Activated CD4-positive, alpha-beta T cell treated with anti-CD3 and anti-CD28 coated beads, Interleukin-2, Interleukin-4, amounts not matched to agents 100 ng/mL and 50 ng/mL, durations not matched to agents 16 hours and 8 hours (primary cell): Measurements from ENCODE around the gene SBNO2.

ENCODE experiments used
- DNase-seq: peaks from one replicate; pipeline ENCODE4 v3.0.0-alpha.2; 2020; ENCODE audit warnings: low spot score

SBNO2 gene

DNA sequence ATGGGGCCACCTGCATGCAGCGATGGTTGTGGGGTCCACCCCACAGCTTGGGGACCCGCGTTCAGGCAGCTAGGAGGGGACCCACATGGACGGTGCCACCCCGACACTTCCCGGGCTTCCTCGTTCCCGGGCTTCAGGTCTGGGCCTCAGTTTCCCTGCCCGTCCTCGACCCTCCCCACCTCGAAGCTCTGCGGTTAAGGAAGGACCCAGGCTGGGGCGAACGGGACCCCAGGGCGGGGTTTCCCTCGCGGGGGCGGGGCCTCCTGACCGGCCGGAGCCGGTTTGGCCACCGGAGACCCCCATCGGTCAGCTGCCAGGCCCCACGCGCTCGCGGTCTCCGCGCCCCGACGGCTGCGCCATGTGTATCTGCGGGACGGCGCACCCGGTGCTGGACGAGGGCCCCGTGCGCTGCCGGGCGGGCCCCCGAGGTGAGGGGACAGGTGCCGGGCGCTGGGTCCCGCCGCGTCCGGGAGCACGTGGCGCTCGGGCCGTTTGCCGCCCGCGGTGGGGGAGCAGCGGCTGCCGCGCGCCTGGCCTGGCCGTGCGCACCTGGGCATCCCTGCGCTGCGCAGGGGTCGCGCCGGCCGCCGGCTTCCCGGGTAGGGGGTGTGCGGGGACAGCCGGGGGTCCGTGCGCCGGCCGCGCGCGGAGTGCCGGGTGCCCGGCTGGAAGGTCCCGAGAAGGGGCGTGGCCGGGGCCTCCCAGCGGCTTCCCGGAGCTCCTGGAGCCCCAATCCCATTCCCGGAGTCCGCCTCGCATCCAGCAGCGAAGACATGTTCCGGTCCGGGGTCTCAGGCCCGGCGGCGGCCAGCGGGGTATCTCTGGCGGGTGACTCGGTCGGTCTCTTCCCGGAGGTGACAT lies 102.9 kb downstream of the SBNO2 start:
- no peak for DNase-seq

DNA sequence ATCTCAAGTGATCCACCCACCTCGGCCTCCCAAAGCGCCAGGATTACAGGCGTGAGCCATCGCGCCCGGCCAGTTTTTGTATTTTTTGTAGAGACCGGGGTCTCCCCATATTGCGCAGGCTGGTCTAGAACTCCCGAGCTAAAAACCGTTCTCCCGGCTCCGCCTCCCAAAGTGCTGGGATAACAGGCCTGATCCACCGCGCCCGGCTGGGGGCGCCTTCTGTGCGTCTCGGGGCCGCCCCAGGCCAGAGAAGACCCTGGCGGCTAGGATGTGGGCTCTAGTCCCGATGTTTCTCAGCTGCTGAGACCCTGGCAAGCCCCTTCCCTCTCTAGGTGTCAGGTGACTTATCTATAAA lies 103.5 kb downstream of the SBNO2 start:
- DNase-seq: no peak

DNA sequence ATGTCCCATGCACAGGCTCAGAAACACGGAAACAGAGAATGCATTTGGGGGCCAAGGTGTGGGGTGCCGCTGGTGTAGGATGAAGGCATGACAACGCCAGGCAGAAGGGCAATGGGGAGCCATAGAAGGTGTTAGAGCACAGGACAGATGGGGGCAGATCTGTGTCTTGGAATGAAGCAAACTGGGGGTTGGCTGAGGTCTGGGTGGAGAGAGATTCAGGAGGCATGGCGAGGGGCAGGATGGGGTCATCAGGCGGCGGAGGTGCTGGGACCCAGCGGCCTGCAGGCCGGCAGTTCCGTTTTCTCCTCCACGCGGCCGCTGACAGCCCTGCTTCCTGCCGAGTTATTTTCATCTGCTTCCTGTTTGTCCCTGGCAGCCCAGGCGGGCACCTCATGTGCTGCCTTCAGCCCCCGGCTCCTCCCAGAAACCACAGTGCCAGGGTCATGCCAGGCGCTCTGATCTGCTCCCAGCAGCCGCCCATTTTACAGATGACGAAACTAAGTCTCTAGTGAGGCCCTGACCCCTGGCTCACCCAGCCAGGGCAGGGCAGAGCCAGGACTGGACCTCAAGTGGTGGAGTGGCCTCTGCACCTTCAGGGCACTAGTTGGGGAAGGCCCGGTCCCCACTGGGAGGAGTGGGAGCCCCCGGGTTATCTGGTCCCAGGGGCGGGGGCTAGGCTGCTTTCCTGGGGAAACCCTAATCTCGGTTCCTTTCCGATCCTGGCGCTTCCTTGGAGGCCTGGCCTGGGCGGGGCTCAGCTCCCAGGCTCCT lies 104.9 kb downstream of the SBNO2 start:
- DNase-seq: peak; percentile 87

DNA sequence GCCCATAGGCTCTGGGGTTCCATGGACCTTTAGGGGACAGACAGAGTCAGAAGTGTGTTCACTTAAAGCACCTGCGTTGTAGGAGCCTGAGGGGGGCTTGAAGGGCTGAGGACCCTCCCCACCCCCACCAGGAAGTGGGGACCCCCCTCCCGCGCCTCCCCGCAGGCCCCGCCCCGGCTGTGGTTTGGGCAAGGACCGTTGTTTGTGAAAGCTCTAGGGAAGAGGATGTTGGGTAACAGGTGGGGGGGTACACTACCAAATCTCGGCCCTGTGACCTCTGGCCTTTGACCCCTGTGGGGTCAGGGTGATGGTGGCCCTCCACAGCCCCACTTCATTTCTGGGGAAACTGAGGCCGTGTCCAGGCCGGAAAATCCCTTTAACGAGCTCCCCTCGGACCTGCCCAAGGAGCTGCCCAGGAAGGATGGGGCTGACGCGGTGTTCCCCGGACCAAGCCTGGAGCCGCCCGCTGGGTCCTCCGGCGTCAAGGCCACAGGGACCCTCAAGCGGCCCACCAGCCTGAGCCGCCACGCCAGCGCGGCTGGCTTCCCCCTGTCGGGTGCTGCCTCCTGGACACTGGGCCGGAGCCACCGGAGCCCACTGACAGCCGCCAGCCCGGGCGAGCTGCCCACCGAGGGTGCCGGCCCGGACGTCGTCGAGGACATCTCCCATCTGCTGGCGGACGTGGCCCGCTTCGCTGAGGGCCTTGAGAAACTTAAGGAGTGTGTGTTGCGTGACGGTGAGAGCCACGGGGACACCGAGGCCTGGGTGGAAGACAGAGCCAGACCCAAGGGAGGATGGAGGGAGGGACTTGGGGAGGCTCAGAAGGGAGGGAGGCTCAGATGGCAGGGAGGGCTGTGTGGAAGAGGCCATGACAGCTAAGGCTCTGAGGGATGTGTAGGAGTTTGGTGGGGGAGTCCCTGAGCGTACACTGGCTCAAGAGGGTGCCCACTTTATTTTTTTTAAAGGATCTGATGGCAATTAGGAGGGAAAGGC lies 105.8 kb downstream of the SBNO2 start:
- DNase-seq: peak; percentile 78

DNA sequence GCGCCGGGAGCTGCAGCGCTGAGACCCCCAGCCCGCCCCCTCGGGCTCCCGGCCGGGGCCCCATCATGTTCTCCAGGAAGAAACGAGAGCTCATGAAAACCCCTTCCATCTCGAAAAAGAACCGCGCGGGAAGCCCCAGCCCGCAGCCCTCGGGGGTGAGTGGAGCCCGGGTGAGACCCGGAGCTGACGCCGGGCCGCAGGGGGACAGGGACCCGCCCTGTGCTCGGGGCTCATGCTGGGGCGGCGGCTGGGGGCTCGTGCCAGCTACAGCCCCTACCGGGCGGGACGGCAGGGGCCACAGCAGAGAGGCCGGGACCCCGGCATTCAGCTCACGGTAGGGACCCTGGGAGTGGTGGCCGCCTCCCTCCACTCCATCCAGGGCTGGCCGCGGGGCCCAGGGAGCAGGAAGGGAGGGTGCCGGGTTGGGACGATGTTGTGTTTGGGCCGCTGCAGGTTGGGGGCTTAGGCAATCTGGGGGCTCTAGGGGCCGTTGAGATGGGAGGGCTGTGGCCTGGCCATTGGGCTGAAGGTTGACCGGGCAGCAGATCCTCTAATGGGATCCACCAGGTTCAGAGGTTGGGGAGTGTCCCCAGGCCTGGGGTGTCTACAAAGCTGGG lies 106.6 kb downstream of the SBNO2 start:
- no peak for DNase-seq

DNA sequence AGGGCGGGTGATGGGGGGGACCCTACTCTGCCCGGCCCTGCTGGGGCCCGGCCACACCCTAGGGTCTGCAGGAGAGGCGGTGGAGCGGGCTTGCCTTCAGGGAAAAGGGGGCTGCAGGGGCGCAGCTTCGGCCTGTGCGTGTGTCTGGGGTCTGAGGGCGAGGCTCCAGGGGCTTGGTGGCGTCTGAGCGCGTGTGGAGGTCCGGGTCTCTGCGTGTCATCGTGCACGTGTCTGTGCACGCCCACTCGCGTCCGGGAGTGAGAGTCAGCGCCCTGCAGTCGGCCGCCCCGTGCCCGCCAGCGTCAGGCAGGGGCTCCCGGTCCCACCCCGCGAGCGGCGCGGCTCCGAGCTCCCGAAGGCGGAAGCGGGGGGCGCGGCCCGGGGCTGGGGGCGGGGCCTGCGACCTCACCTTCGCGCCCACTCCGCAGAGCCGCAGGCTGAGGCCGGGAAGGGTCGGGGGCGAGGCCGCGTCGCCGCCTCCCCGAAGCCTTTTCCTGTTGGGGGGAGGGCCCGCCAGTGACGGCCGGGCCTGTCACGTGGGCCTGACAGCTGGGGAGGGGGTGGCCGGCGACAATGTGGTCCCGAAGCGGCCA lies 107.2 kb downstream of the SBNO2 start, which contains the start of gene ARHGAP45:
Gene ARHGAP45 (plus strand): TSS at position 420 of the 593 bp plus-strand sequence. CDS start 239 bp downstream, outside the sequence.
- peak; percentile 81 for DNase-seq

DNA sequence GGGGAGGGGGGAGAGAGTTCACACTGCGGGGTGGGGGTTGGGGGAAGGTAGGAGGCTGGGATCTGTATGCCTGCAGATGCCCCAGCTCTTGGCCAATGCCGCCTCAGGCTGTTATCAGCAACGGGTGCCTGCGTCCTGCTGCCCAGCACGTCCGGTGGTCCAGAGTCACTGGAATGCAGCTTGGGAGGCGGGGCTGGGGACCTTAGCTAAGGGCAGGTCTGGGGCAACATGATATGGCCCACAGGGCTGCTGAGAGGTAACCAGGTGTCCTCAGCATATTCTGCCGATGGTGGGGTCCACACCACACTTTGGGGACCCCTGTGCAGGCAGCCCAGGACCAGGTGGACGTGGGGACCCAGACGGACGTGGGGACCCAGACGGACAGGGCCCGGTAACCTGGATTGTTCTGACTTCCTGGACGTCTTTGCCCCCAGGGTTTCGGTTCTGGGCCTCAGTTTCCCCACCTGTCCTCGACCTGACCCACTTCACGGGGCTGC lies 107.8 kb downstream of the SBNO2 start:
- DNase-seq: no peak

DNA sequence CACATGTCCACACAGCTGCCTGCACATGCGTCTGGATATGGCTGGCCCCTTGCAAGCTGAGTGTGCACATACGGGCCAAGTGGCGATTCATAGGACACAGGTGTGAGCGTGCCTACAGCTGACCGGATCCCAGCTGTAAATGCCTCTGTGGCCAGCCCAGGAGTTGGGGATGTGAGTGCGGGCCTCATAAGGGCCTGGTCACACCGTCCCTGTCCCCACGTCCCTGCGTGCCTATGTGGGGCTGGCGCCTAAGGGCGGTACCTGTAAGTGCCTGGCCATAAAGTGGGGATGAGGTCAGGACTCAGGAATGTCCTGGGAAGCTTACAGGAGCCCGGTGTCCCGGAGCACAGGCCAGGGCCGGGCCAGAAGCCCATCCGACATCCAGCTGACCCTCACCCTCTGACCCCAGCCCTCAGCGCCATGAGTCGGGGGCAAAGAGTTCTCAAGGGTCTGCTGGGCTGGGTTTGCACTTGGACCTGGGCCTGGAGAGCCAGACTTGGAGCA lies 108.4 kb downstream of the SBNO2 start:
- DNase-seq: no peak

DNA sequence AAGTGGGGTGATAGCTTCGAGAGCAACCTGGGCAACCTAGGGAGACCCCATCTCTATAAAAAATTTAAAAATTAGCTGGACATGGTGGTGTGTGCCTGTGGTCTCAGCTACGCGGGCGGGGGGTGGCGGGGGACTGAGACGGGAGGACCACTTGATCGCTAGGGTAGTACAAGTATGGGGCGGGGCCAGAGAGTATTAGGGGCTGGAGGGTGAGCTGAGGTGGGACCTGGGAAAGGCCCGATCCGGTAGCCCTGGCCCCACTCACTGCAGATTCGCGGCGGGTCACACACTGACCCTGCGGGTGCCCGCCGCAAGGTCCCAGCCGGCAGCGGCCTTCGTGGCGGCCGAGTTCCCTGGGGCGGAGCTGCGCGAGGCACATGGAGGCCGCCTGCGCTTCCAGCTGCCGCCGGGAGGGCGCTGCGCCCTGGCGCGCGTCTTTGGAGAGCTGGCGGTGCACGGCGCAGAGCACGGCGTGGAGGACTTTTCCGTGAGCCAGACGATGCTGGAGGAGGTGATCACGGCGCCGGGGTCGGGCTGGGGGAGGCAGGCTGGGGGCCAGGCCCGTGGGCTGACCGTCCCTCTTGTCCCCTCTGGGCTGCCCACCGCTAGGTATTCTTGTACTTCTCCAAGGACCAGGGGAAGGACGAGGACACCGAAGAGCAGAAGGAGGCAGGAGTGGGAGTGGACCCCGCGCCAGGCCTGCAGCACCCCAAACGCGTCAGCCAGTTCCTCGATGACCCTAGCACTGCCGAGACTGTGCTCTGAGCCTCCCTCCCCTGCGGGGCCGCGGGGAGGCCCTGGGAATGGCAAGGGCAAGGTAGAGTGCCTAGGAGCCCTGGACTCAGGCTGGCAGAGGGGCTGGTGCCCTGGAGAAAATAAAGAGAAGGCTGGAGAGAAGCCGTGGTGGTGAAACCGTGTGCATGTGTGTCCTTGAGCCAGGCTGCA lies 109.1 kb downstream of the SBNO2 start:
- peak; percentile 75 for DNase-seq

DNA sequence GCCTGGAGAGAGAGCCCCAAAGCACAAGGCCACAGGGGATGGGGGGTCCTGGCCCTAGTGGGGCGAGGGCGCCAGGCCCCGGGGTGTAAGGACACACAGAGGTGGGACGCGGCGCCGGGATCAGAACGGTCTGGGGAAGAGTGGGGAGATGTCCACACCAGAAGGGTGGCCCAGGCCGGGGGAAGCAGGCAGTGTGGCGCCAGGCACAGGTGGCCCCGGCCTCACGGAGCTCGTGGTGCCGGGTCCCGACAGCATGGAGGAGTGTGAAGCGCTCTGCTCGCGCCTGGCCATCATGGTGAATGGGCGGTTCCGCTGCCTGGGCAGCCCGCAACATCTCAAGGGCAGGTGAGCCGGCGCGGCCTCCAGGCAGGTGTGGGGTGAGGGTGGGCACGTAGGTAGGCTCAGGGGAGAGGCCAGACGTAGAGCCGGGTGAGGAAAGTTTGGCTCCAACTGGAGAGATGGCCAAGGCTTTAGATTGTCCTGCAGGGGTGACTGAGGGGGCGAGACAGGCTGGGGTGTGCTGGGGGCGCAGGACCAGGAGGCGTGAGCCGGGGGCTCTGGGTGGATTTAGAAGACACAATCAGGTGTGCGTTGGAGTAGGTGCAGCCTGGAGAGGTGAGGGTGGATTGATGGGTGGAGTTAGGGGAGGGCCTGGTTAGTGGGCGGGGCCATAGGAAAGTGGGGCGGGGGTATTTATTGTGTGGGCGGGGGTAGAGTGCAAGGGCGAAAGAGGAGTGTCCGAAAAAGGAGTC lies 110.0 kb downstream of the SBNO2 start:
- DNase-seq: no peak

DNA sequence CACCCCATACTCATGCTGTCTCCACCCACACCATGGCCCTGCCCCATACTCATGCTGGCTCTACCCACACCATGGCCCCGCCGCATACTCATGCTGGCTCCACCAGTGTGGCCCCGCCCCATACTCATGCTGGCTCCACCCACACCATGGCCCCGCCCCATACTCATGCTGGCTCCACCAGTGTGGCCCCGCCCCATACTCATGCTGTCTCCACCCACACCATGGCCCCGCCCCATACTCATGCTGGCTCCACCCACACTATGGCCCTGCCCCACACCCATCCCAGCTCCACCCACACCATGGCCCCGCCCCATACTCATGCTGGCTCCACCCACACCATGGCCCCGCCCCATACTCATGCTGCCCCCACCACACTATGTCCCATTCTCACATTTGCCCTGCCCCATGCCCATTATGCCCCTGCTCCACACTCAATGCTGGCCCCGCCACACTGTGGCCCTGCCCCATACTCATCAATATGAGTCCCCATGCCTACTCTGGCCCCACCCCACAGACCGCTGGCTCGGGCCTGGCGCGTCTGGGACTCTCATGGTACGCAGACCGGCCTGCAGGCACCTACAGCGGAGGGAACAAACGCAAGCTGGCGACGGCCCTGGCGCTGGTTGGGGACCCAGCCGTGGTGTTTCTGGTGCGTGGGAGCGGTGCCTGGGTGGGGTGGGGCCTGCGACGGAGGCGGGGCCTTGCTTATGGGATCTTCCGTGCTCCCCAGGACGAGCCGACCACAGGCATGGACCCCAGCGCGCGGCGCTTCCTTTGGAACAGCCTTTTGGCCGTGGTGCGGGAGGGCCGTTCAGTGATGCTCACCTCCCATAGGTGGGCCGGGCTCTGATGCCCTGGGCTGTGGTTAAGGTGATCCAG lies 110.8 kb downstream of the SBNO2 start:
- DNase-seq: peak; percentile 55

DNA sequence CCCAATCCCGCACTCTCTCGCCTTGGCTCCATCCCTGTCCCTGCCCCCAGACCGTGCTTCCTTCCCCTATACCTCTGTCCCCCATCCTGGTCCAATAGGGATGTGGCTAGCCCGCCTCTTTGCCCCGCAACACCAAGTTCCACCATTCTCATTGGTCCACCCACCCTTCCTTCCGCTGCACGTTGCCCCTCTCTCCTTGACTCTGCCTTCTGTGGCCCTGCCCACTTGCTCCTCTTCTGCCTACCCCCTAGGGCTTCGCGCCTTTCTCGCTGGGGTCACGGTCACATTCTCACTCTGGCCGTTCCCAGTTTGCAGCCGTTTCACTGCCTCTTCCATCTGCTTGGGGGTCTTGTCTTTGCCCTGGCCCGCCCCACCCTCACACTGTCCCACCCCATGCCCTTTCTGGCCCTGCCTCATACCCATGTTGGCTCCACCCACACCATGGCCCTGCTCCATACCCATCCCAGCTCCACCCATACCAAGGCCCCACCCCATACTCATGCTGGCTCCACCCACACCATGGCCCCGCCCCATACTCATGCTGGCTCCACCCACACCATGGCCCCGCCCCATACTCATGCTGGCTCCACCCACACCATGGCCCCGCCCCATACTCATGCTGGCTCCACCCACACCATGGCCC lies 111.6 kb downstream of the SBNO2 start:
- no peak for DNase-seq

DNA sequence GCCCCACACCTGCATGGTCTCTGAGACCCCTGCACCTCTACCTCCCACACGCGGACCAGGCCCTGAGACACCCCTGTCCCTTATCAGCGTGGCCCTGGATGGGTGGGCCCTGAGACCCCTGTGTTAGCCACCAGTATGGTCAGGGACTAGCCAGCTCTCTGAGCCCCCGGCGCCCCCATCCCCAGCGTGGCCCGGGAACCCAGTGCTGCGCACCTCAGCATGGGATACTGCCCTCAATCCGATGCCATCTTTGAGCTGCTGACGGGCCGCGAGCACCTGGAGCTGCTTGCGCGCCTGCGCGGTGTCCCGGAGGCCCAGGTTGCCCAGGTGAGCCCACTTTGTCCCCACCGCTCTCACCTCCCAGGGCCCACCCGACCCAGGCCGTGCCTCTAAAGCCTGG lies 112.1 kb downstream of the SBNO2 start:
- no peak for DNase-seq

DNA sequence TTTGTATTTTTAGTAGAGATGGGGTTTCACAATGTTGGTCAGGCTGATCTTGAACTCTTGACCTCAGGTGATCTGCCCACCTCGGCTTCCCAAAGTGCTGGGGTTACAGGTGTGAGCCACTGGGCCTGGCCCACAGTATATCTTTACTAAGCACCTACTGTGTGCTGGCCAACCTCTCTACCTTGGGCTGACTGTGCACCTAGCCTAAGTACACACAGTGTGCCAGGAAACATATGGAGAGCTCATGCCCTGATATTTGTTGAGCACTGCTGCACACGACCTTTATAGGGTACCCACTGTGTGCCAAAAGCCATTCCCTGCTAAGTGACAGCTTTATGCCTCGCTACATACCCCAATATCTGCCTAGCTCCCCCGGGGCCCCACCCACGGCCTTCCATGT lies 113.4 kb downstream of the SBNO2 start:
- no peak for DNase-seq

DNA sequence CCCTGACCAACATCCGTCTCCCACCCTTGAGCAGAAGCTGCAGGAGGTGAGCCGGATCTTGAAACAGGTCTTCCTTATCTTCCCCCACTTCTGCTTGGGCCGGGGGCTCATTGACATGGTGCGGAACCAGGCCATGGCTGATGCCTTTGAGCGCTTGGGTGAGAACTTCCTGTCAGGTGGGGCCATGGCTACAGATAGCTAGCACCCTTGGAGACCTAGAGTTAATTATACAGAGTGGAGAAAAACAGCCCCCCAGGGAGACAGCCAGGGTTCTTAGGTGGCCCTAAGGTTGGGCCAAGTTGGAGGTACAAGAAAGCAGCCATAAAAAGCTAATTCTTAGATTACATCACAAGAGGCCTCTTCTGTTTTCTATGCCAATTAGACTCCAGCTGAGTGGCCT lies 116.0 kb downstream of the SBNO2 start:
- DNase-seq: no peak
